ENCODE data around the gene TXNRD2. TPM values are rescaled to one million over a fixed set of nuclear protein-coding genes. Genes with fewer than 3 reads are reported as not detected.

TXNRD2 gene
- total RNA-seq, 2 donors from 2014 or later = 7.3 to 13.6 TPM

GRCh38 chr22:19898831-19899567, 42.6 kb downstream of the TXNRD2 start:
- TF ChIP-seq CTCF (conservative IDR thresholded peaks at IDR 0.05) = no peak
- H3K4me1 Mint-ChIP-seq = peaks cover 6% of the 10 kb centered on the region
- Histone ChIP-seq H3K9ac (ENCODE audit: extremely low read depth, low read length, poor library complexity, severe bottlenecking) (no peak overlapping the region), H3K4me3 (ENCODE audit: low read length) (no peak overlapping the region), H3K9me3 (ENCODE audit: control insufficient read depth, low read length) (no peaks in the 10 kb centered on the region), H3K27me3 (ENCODE audit: control insufficient read depth, insufficient read depth, low read length, poor library complexity, severe bottlenecking) (peaks cover 4% of the 10 kb centered on the region), H3K4me1 (ENCODE audit: control insufficient read depth, insufficient read depth, low read length) (peaks cover 4% of the 10 kb centered on the region), H3K27ac (ENCODE audit: low read depth, low read length) (no peak overlapping the region), H3K36me3 (ENCODE audit: control insufficient read depth, insufficient read depth, low read length) (no peaks in the 10 kb centered on the region)
- DNase-seq = no peak
- H3K36me3 Mint-ChIP-seq (ENCODE audit: low read depth) = no peaks in the 10 kb centered on the region
- WGBS, 2 experiments (ENCODE audit: insufficient coverage in 1 of 2, insufficient read length in 1 of 2) = 90 to 96% methylated on average over 12 to 16 of the region's 16 CpGs
- H3K27me3 Mint-ChIP-seq (ENCODE audit: insufficient read depth) = peaks cover 4% of the 10 kb centered on the region
- H3K4me3 Mint-ChIP-seq = no peak overlapping the region
- H3K27ac Mint-ChIP-seq = no peak overlapping the region
- H3K9me3 Mint-ChIP-seq = no peaks in the 10 kb centered on the region

GRCh38 chr22:19898145-19898544, 43.5 kb downstream of the TXNRD2 start:
- 92% methylated on average over 7 of the region's 7 CpGs; no CpG with 5 or more reads in 1 of the 2 experiments for whole genome bisulfite sequencing, 2 experiments (ENCODE audit: insufficient coverage in 1 of 2, insufficient read length in 1 of 2)
- no peaks in the 10 kb centered on the region for H3K9me3 Mint-ChIP-seq
- no peak overlapping the region for H3K27ac Mint-ChIP-seq

GRCh38 chr22:19897726-19898125, 43.9 kb downstream of the TXNRD2 start:
- Mint-ChIP-seq H3K27ac (no peak overlapping the region), H3K4me1 (peaks cover under 1% of the 10 kb centered on the region), H3K27me3 (ENCODE audit: insufficient read depth) (peaks cover 17% of the 10 kb centered on the region), H3K36me3 (ENCODE audit: low read depth) (no peaks in the 10 kb centered on the region), H3K9me3 (no peaks in the 10 kb centered on the region), H3K4me3 (no peak overlapping the region)
- 93 to 94% methylated on average over 9 to 16 of the region's 16 CpGs for WGBS, 2 experiments (ENCODE audit: insufficient coverage in 1 of 2, insufficient read length in 1 of 2)
- peaks cover 16% of the 10 kb centered on the region for H3K27me3 ChIP-seq (ENCODE audit: control insufficient read depth, insufficient read depth, low read length, poor library complexity, severe bottlenecking)
- H3K4me3 ChIP-seq (ENCODE audit: low read length) = no peak overlapping the region
- H3K9me3 ChIP-seq (ENCODE audit: control insufficient read depth, low read length) = no peaks in the 10 kb centered on the region
- H3K27ac ChIP-seq (ENCODE audit: low read depth, low read length) = no peak overlapping the region
- no peak for DNase-seq
- H3K36me3 ChIP-seq (ENCODE audit: control insufficient read depth, insufficient read depth, low read length) = no peaks in the 10 kb centered on the region
- H3K4me1 ChIP-seq (ENCODE audit: control insufficient read depth, insufficient read depth, low read length) = no peaks in the 10 kb centered on the region
- H3K9ac ChIP-seq (ENCODE audit: extremely low read depth, low read length, poor library complexity, severe bottlenecking) = no peak overlapping the region
- no peak for TF ChIP-seq CTCF (conservative IDR thresholded peaks at IDR 0.05)

More at GRCh38 chr22:19898145-19898544, 43.5 kb downstream of the TXNRD2 start:
- Histone ChIP-seq H3K9me3 (ENCODE audit: control insufficient read depth, low read length) (no peaks in the 10 kb centered on the region), H3K36me3 (ENCODE audit: control insufficient read depth, insufficient read depth, low read length) (no peaks in the 10 kb centered on the region), H3K4me1 (ENCODE audit: control insufficient read depth, insufficient read depth, low read length) (peaks cover 4% of the 10 kb centered on the region), H3K27ac (ENCODE audit: low read depth, low read length) (no peak overlapping the region), H3K4me3 (ENCODE audit: low read length) (no peak overlapping the region), H3K27me3 (ENCODE audit: control insufficient read depth, insufficient read depth, low read length, poor library complexity, severe bottlenecking) (peaks cover 12% of the 10 kb centered on the region), H3K9ac (ENCODE audit: extremely low read depth, low read length, poor library complexity, severe bottlenecking) (no peak overlapping the region)
- Mint-ChIP-seq H3K27me3 (ENCODE audit: insufficient read depth) (peaks cover 13% of the 10 kb centered on the region), H3K4me3 (no peak overlapping the region), H3K4me1 (peaks cover 5% of the 10 kb centered on the region), H3K36me3 (ENCODE audit: low read depth) (no peaks in the 10 kb centered on the region)
- no peak for DNase-seq
- no peak for TF ChIP-seq CTCF (conservative IDR thresholded peaks at IDR 0.05)
